ENCODE results near the gene PRICKLE2.

DNA sequence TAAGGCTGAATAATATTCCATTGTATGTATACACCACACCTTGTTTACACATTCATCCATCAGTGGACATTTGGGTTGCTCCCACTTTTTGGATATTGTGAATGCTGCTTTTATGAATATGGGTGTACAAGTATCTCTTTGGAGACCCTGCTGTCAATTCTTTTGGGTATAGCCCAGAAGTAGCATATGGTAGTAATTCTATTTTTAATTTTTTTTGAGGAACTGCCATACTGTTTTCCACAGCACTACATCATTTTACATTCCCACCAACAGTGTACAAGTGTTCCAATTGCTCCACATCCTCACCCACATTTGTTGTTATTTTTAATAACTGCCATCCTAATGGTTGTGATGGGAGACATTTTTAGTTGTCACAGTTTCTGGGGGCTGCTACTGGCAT lies 132.1 kb downstream of the PRICKLE2 start:
- TF ChIP-seq, protein P1, sequence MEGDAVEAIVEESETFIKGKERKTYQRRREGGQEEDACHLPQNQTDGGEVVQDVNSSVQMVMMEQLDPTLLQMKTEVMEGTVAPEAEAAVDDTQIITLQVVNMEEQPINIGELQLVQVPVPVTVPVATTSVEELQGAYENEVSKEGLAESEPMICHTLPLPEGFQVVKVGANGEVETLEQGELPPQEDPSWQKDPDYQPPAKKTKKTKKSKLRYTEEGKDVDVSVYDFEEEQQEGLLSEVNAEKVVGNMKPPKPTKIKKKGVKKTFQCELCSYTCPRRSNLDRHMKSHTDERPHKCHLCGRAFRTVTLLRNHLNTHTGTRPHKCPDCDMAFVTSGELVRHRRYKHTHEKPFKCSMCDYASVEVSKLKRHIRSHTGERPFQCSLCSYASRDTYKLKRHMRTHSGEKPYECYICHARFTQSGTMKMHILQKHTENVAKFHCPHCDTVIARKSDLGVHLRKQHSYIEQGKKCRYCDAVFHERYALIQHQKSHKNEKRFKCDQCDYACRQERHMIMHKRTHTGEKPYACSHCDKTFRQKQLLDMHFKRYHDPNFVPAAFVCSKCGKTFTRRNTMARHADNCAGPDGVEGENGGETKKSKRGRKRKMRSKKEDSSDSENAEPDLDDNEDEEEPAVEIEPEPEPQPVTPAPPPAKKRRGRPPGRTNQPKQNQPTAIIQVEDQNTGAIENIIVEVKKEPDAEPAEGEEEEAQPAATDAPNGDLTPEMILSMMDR (IDR thresholded peaks at IDR 0.05 in 8 of 11, conservative IDR thresholded peaks at IDR 0.05 in 3 of 11), result no peak
- TF ChIP-seq POLR2AphosphoS5 (IDR thresholded peaks at IDR 0.05), result no peak

All from spleen (tissue), 7 donors.